KMS-11 (cell line): ENCODE results near the gene ATP6V1B1.

Experiments used
- H2AFZ ChIP-seq: fragments of 200-600 bp; sonication (generic); 2 replicates; pipeline ENCODE4 v1.6.1; 2016; ENCODE audit warnings: antibody characterized with exemption, mixed run types, low read depth
- H3K27ac ChIP-seq: fragments of 200-600 bp; sonication (generic); 2 replicates; pipeline ENCODE4 v1.6.1; 2016; ENCODE audit warnings: mild to moderate bottlenecking, mixed run types
- H3K27me3 ChIP-seq: fragments of 200-600 bp; sonication (generic); 2 replicates; pipeline ENCODE4 v1.6.1; 2017; ENCODE audit warnings: mild to moderate bottlenecking, low read depth, mixed run types, moderate library complexity; ENCODE audit not compliant: insufficient read depth
- H3K36me3 ChIP-seq: fragments of 200-600 bp; sonication (generic); 2 replicates; pipeline ENCODE4 v1.6.1; 2017; ENCODE audit warnings: mild to moderate bottlenecking, mixed run types; ENCODE audit not compliant: insufficient read depth
- H3K4me1 ChIP-seq: fragments of 200-600 bp; sonication (generic); 2 replicates; pipeline ENCODE4 v1.6.1; 2016; ENCODE audit warnings: mild to moderate bottlenecking, low read depth, mixed run types; ENCODE audit not compliant: poor library complexity, severe bottlenecking
- H3K4me2 ChIP-seq: fragments of 200-600 bp; sonication (generic); 2 replicates; pipeline ENCODE4 v1.7.0; 2016; ENCODE audit warnings: mild to moderate bottlenecking, mixed run types
- H3K4me3 ChIP-seq: fragments of 200-600 bp; sonication (generic); IDR thresholded peaks from 2 replicates; pipeline ENCODE4 v1.6.1; 2017; ENCODE audit warnings: low read depth, low read length, mixed read lengths; ENCODE audit not compliant: insufficient read depth
- H3K79me2 ChIP-seq: fragments of 200-600 bp; sonication (generic); 2 replicates; pipeline ENCODE4 v1.6.1; 2016; ENCODE audit warnings: low read depth, mixed run types; ENCODE audit not compliant: insufficient read depth
- H3K9ac ChIP-seq: fragments of 200-600 bp; sonication (generic); 2 replicates; pipeline ENCODE4 v1.6.1; 2016; ENCODE audit warnings: mild to moderate bottlenecking, mixed run types
- H4K20me1 ChIP-seq: fragments of 200-600 bp; sonication (generic); 2 replicates; pipeline ENCODE4 v1.6.1; 2016; ENCODE audit warnings: mild to moderate bottlenecking, mixed run types; ENCODE audit not compliant: insufficient read depth
- TF ChIP-seq, protein P1 (sequence below): fragments of 200-600 bp; sonication (generic); conservative IDR thresholded peaks from 2 replicates; pipeline ENCODE4 v1.6.1; 2017; ENCODE audit warnings: low read depth, mild to moderate bottlenecking, antibody characterized with exemption, low read length, moderate library complexity, mixed read lengths

ATP6V1B1 gene

GRCh38 chr2:70948337-70949003 lies 12.8 kb downstream of the ATP6V1B1 start:
- no peaks in the 10 kb centered on the region for H3K79me2 ChIP-seq
- peak overlapping the region; percentile 90 for H2AFZ ChIP-seq
- no peaks in the 10 kb centered on the region for H3K27me3 ChIP-seq
- H3K4me1 ChIP-seq, result peaks cover 18% of the 10 kb centered on the region
- H4K20me1 ChIP-seq, result no peaks in the 10 kb centered on the region
- no peak overlapping the region for H3K27ac ChIP-seq
- no peaks in the 10 kb centered on the region for H3K36me3 ChIP-seq
- H3K9ac ChIP-seq, result peak overlapping the region; percentile 40; the same call in 1 of the 2 replicates
- TF ChIP-seq, protein P1, sequence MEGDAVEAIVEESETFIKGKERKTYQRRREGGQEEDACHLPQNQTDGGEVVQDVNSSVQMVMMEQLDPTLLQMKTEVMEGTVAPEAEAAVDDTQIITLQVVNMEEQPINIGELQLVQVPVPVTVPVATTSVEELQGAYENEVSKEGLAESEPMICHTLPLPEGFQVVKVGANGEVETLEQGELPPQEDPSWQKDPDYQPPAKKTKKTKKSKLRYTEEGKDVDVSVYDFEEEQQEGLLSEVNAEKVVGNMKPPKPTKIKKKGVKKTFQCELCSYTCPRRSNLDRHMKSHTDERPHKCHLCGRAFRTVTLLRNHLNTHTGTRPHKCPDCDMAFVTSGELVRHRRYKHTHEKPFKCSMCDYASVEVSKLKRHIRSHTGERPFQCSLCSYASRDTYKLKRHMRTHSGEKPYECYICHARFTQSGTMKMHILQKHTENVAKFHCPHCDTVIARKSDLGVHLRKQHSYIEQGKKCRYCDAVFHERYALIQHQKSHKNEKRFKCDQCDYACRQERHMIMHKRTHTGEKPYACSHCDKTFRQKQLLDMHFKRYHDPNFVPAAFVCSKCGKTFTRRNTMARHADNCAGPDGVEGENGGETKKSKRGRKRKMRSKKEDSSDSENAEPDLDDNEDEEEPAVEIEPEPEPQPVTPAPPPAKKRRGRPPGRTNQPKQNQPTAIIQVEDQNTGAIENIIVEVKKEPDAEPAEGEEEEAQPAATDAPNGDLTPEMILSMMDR, result peak; percentile 95
- H3K4me3 ChIP-seq, result peak overlapping the region; percentile 92
- peak overlapping the region; percentile 71 for H3K4me2 ChIP-seq

- H3K4me3 ChIP-seq, result no peak overlapping the region
- no peak overlapping the region for H3K27ac ChIP-seq
- H3K4me1 ChIP-seq, result peaks cover 18% of the 10 kb centered on the region
- no peaks in the 10 kb centered on the region for H4K20me1 ChIP-seq
- no peak overlapping the region for H3K9ac ChIP-seq
- TF ChIP-seq, protein P1, result no peak
- no peaks in the 10 kb centered on the region for H3K36me3 ChIP-seq
- no peaks in the 10 kb centered on the region for H3K79me2 ChIP-seq
- H2AFZ ChIP-seq, result peak overlapping the region; percentile 90
- peak overlapping the region; percentile 71; the same call in 1 of the 2 replicates for H3K4me2 ChIP-seq
- H3K27me3 ChIP-seq, result no peaks in the 10 kb centered on the region
These were observed 13.4 kb downstream of the ATP6V1B1 start for GRCh38 chr2:70949086-70949485.

- no peaks in the 10 kb centered on the region for H3K79me2 ChIP-seq
- H3K9ac ChIP-seq, result no peak overlapping the region
- H3K4me2 ChIP-seq, result no peak overlapping the region
- TF ChIP-seq, protein P1, result no peak
- H3K27ac ChIP-seq, result no peak overlapping the region
- no peaks in the 10 kb centered on the region for H3K4me1 ChIP-seq
- H3K4me3 ChIP-seq, result no peak overlapping the region
- H2AFZ ChIP-seq, result no peak overlapping the region
- H3K36me3 ChIP-seq, result no peaks in the 10 kb centered on the region
- H3K27me3 ChIP-seq, result no peaks in the 10 kb centered on the region
- H4K20me1 ChIP-seq, result no peaks in the 10 kb centered on the region
These were observed 19.2 kb downstream of the ATP6V1B1 start for GRCh38 chr2:70954886-70955285.

- Histone ChIP-seq H3K4me1 (no peaks in the 10 kb centered on the region), H3K36me3 (no peaks in the 10 kb centered on the region), H3K9ac (no peak overlapping the region), H3K79me2 (no peaks in the 10 kb centered on the region), H3K27me3 (no peaks in the 10 kb centered on the region), H3K4me2 (no peak overlapping the region), H2AFZ (no peak overlapping the region), H3K27ac (no peak overlapping the region), H3K4me3 (no peak overlapping the region), H4K20me1 (no peaks in the 10 kb centered on the region)
- TF ChIP-seq, protein P1, result no peak
These were observed 20.4 kb downstream of the ATP6V1B1 start for GRCh38 chr2:70956141-70956540.
